Transverse colon (tissue), 3 donors: Measurements from ENCODE around the gene STK33.

Experiments
- CTCF ChIP-seq, 5 experiments: fragments of 200-600 bp in 3 of 5; fragments of 450-650 bp in 2 of 5; sonication (generic) in 3 of 5; IDR thresholded peaks; 1 replicate in 2 of 5; 2 replicates in 3 of 5; pipeline ENCODE4 v1.5.1; 2016 to 2017; ENCODE audit warnings: antibody characterized with exemption in 5 of 5, inconsistent platforms in 3 of 5, mild to moderate bottlenecking in 2 of 5, moderate library complexity in 1 of 5
- EP300 ChIP-seq: sonication (generic); formaldehyde crosslinking; IDR thresholded peaks from one replicate; pipeline ENCODE4 v1.6.1; 2017; ENCODE audit warnings: antibody characterized with exemption, low read depth

DNA sequence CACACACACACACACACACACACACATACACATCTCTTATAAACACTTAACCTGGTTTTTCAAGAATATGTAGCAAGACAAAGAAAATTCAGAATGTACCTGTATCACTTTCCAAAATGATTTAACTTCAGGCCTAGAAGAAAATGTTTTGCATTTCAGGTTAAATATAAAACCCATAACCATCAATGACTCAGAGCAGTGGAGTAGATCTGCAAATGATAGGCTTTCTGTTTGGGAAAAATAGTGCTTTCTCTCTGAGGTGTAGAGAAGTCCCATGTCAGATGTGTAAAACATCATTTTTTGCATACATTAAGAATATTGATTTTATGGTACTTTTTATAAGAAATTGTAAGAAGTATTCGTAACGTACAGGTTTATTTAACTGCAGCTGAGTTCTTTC is 116.9 kb downstream of the STK33 start:
- TF ChIP-seq CTCF (IDR thresholded peaks at IDR 0.05) (no peak), EP300 (no peak)
